ENCODE data around the gene PLXNA2.

Gene PLXNA2

DNA sequence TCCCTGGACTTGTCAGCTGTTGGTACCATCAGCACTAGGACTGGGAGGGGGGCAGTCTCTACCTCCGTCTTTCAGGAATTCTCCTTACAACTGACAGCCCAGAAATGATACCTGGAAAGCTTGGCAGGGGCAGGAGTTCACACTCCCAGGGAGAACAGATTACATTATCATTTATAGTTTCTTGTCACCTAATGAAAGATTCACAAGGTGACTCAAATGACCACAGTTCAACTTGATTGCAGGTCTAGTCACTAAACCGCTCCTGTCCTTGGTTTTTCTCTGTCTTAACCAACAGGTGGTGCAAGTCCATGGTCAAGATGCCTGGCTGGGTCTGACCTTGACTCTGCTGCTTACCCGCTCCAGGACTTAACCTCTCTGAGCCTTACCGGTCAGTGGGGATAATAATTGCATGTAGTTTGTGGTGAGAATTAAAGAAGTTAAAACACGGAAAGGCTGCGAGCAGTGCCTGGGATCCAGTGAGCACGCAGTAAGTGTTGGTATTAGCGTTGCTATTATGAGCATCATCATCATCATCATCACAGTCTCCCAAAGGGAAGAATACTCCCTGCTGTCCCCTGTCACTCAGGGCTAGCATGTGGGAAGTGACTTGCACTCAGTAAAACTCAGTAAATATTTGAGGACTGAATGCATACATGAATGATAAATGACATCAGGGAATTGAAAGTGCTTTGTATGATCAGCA is 207.9 kb downstream of the PLXNA2 start:
- Mint-ChIP-seq H3K9me3 (no peaks in the 10 kb centered on the region), H3K4me3 (no peak overlapping the region), H3K27ac (no peak overlapping the region), H3K4me1 (ENCODE audit: low read depth in 2 of 2) (no peaks in the 10 kb centered on the region), H3K36me3 (ENCODE audit: insufficient read depth) (no peaks in the 10 kb centered on the region), H3K27me3 (peaks cover 15 to 32% of the 10 kb centered on the region in 2 donors)
- no peak for ATAC-seq (replicated peaks)
- no peak for DNase-seq

DNA sequence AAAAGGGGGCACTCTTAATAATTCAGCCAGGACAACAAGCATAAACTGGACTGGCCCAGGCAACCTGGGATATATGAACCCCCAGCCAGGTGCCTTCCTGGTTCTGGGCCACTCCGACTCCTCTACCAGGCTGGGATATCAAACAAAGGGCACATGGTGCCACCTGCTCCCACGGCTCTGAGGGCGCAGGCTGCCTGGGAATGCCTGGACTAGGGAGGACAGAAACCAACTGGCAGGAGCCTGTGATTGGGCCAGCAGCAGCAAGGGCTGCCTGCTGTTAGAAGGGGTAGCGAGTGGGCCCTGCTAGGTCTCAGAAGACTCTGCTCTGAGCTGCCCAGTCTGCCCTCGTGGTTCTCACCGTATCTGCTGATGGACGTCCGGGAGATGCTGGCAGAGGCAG is 210.0 kb downstream of the PLXNA2 start:
- no peaks in the 10 kb centered on the region for H3K4me1 Mint-ChIP-seq (ENCODE audit: low read depth in 2 of 2)
- no peak overlapping the region for H3K27ac Mint-ChIP-seq
- no peak for ATAC-seq (replicated peaks)

DNA sequence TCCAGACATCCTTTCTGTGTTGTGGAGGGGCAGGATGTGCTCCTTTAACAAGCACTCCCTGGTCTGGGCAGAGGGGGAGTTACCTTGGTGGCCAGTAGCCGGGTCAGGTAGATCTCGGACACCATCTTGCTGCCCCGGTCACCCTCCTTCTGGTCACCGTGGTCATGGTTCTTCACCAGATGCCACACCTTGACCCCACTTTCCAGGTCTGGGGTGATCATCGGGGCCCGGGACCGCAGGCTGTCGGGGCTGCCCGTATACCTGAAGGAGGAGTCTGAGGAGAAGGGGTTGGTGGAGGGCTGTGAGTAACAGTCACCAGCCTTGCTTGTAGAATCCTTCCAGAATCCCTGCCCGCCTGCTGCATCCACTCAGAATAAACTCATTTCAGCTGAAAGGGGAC is 210.9 kb downstream of the PLXNA2 start:
- no peak overlapping the region for H3K4me3 Mint-ChIP-seq
- no peaks in the 10 kb centered on the region for H3K36me3 Mint-ChIP-seq (ENCODE audit: insufficient read depth)
- no peak overlapping the region for H3K27ac Mint-ChIP-seq
- H3K9me3 Mint-ChIP-seq, result no peaks in the 10 kb centered on the region
- no peak for DNase-seq
- H3K4me1 Mint-ChIP-seq (ENCODE audit: low read depth in 2 of 2), result no peaks in the 10 kb centered on the region
- no peak for ATAC-seq (replicated peaks)
- H3K27me3 Mint-ChIP-seq, result peaks cover 23 to 58% of the 10 kb centered on the region in 2 donors

More for the DNA sequence above, 210.0 kb downstream of the PLXNA2 start:
- no peak for DNase-seq
- Mint-ChIP-seq H3K27me3 (peaks cover 23 to 50% of the 10 kb centered on the region in 2 donors), H3K9me3 (no peaks in the 10 kb centered on the region), H3K4me3 (no peak overlapping the region), H3K36me3 (ENCODE audit: insufficient read depth) (no peaks in the 10 kb centered on the region)

DNA sequence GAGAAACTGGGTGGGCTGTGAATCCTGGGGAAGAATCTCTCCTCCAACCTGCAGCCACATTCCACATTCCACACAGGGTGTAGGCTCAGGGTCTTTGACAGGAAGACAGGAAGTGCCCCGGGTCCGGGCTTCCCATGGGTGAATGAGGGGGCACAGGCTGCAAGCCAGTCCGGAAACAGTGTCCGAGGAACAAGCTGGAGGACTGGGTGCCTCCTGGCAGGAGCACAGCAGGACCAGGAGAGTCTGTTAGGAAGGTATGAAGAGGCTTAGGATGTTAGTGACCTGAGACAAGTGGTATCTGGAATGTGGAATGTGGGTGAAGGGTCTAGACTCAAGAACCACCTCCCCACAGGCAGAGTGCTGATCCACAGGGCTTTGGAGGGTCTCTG is 212.3 kb downstream of the PLXNA2 start:
- DNase-seq, result no peak
- Mint-ChIP-seq H3K27me3 (peaks cover 23 to 57% of the 10 kb centered on the region in 2 donors), H3K4me1 (ENCODE audit: low read depth in 2 of 2) (no peaks in the 10 kb centered on the region), H3K4me3 (no peak overlapping the region), H3K27ac (no peak overlapping the region), H3K36me3 (ENCODE audit: insufficient read depth) (no peaks in the 10 kb centered on the region), H3K9me3 (no peaks in the 10 kb centered on the region)
- ATAC-seq (replicated peaks), result no peak

DNA sequence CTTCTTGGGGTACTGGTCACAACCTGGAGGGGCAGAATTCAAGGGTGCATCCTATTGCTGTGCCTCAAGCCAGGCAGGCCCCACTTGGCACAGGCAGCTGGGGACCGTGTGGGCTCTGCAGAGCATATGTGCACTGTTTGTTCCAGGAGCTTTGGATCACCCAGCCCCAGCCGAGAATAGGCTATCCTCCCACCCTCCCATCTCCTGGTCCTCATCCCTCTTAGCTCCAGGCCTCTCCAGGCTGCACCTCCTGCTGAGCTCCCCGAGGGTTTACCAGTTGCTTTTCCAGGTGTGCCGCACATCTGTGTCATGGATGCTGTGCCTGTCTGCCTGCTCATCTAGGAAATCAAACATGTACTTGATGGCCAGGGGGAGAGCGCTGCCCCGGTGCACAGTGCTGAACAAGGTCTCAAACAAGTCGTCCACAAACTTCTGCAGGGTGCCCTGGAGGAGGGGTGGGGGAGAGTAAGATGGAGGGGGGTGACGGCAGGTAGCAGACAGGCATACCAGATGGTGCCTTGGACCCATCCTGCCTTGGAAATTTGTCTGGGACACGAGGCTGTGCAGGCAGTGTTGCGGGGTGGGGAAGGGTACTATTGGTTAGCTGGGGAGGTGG is 212.8 kb downstream of the PLXNA2 start:
- Mint-ChIP-seq H3K36me3 (ENCODE audit: insufficient read depth) (no peaks in the 10 kb centered on the region), H3K4me3 (no peak overlapping the region), H3K27ac (no peak overlapping the region), H3K4me1 (ENCODE audit: low read depth in 2 of 2) (no peaks in the 10 kb centered on the region), H3K27me3 (peaks cover 23 to 55% of the 10 kb centered on the region in 2 donors), H3K9me3 (no peaks in the 10 kb centered on the region)
- no peak for DNase-seq
- ATAC-seq (replicated peaks), result no peak

DNA sequence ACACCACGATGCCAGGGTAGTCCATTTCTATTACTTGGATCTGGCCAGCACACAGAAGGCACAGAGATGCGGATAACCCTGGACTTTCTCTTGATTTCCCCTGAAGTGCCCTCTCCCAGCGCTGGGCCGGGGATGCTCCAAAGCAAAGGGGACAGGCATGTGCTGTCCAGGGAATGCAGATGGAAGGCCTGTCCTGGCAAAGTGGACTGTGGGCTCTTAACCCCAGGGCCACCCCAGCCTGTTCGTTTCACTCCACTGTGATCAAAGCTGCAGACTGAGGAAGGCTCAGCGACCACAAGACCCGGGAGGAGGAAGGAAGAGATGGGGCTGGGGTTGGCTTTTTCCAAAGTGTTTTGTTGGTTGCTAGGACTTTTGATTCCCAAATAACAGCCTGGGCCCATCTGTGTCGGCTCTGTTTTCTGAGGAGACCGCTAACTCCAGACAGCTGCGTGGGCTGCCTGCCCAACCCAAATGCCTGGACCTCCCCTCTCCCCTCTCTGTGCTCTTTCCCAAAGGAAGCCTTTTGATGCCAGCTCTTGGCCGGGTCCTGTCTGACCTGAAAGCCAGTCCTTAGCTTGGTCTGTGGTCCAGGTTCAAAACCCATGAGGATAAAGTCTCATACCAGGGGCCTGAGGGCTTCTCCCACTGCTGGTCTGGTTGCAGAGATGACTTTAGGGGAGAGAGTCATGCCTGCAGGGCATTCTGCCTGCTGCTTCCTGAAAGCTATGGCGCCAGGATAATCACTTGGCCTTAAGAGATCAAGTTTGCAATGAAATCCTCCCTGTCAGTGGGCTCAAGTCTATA is 213.7 kb downstream of the PLXNA2 start:
- DNase-seq, result no peak
- no peak overlapping the region for H3K4me3 Mint-ChIP-seq
- no peak overlapping the region for H3K27ac Mint-ChIP-seq
- H3K36me3 Mint-ChIP-seq (ENCODE audit: insufficient read depth), result no peaks in the 10 kb centered on the region
- no peak for ATAC-seq (replicated peaks)
- no peaks in the 10 kb centered on the region for H3K9me3 Mint-ChIP-seq
- H3K4me1 Mint-ChIP-seq (ENCODE audit: low read depth in 2 of 2), result no peaks in the 10 kb centered on the region
- peaks cover 23 to 58% of the 10 kb centered on the region in 2 donors for H3K27me3 Mint-ChIP-seq

DNA sequence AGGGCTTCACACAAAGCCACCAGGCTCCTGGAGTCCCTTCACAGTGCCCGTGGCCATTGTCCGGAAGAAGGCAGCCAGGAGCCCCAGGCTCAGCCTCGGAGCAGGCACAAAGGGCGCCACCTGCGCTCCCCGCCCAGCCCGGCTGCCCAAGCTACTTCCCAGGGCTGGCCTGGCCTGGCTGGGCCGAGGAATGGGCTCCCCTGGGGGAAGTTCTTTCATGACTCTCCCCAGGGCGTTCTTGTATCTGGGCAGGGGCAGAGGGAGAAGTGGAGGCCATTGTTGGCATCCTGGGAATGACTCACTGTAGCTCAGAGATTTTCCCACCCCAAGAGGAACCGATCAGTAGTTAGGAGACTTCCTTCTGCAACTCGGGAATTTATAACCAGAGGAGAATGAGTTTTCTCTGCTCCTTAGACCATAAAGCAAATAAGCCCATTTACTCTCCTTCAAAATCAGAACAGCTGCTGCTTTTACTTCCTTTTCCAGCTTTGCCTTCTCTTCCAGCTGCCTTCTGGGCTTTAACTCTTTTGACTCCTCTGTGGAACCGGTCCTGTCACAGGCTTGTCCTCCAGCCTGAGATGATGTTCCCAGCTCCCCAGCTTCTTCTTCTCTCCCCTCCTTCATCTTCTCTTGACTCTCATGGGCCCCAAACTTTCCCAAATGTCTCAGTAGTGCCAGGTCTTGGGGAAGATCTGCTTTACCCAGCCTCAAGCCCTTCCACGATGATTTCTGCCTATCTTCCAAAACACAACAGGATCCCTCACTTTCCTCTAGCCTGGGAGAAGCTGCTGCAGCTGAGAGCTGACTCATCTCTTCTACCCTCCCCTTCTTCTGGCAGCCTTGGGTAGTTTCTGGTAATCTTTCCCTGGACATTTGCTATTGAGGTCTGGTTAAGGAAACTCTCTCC is 214.6 kb downstream of the PLXNA2 start:
- ATAC-seq (replicated peaks), result no peak
- Mint-ChIP-seq H3K4me3 (no peak overlapping the region), H3K36me3 (ENCODE audit: insufficient read depth) (no peaks in the 10 kb centered on the region), H3K27me3 (peaks cover 23 to 67% of the 10 kb centered on the region in 2 donors), H3K4me1 (ENCODE audit: low read depth in 2 of 2) (no peaks in the 10 kb centered on the region), H3K9me3 (no peaks in the 10 kb centered on the region), H3K27ac (no peak overlapping the region)
- DNase-seq, result no peak

DNA sequence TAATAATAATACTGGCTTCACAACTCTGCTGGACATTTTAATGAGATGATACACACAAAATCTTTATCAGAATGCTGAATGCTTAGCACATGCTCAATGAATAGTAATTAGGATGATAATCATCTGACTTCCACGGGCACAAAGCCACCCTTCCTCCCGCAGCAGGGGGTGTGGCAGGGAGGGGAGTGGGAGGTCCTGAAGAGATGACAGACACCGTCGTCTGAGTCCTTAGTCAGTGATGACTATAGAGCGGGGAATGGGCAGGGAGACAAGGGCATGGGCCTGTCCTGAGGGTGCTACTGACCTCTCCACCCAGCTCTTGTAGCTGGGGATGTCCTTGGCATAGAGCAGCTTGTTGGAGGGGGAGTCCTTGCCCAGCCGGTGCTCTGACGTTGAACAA is 215.7 kb downstream of the PLXNA2 start:
- no peaks in the 10 kb centered on the region for H3K9me3 Mint-ChIP-seq
- H3K36me3 Mint-ChIP-seq (ENCODE audit: insufficient read depth), result no peaks in the 10 kb centered on the region
- ATAC-seq (replicated peaks) (no peak), DNase-seq (no peak)
- H3K4me1 Mint-ChIP-seq (ENCODE audit: low read depth in 2 of 2), result no peaks in the 10 kb centered on the region
- no peak overlapping the region for H3K27ac Mint-ChIP-seq
- H3K27me3 Mint-ChIP-seq, result peaks cover 20 to 69% of the 10 kb centered on the region in 2 donors
- H3K4me3 Mint-ChIP-seq, result no peak overlapping the region

DNA sequence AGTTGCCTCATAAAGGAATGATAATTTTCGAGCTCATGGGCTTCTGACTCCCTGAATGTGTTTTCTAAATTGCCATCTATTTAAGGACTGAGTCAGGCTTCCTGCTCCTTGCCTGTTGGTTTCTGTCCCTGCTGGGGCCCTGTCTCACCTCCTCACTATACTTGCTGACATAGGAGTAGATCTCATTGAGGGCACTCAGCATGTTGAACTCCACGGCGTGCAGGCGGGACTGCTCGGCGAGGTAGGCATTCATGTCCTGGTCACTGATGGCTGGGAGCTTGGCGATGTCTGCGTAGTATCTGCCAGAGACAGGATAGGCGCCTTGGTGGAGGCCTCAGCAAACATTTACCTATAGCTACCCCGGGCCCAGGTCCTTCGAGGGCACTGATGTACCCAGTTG is 216.3 kb downstream of the PLXNA2 start:
- Mint-ChIP-seq H3K4me3 (no peak overlapping the region), H3K27me3 (peaks cover 18 to 69% of the 10 kb centered on the region in 2 donors)
- no peak for ATAC-seq (replicated peaks)

DNA sequence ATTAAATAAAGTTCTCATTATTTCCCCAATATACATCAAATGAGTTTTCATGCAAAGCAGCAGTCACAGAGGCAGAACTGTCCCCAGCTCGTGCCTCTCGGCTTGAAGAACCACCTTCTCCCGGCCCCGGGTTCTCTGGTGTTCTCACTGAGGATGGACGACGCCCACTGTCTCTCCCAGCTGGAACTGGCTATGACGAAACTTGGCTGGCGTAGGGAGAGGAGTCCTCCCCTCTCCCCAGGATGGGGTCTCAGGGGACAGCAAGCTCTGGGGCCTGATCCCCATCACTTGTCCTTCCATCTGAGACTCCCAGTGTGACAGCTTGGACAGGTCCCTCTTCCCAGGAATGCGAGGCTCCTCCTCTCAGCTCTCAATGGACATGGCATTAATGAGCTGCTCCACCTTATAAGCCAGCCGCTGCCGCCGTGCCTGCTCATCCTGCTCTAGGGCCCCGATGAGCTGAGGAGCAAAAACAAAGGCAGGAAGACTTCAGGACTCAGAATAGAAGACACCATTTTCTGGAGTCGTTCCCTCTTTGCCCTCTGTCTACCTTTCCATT is 217.2 kb downstream of the PLXNA2 start:
- Mint-ChIP-seq H3K4me3 (no peak overlapping the region), H3K36me3 (ENCODE audit: insufficient read depth) (peaks cover under 1% of the 10 kb centered on the region), H3K4me1 (ENCODE audit: low read depth in 2 of 2) (no peaks in the 10 kb centered on the region), H3K9me3 (no peaks in the 10 kb centered on the region), H3K27ac (no peak overlapping the region), H3K27me3 (peaks cover 15 to 61% of the 10 kb centered on the region in 2 donors)
- ATAC-seq (replicated peaks) (no peak), DNase-seq (no peak)

More for the DNA sequence above, 216.3 kb downstream of the PLXNA2 start:
- Mint-ChIP-seq H3K4me1 (ENCODE audit: low read depth in 2 of 2) (no peaks in the 10 kb centered on the region), H3K36me3 (ENCODE audit: insufficient read depth) (no peaks in the 10 kb centered on the region), H3K9me3 (no peaks in the 10 kb centered on the region), H3K27ac (no peak overlapping the region)
- no peak for DNase-seq

DNA sequence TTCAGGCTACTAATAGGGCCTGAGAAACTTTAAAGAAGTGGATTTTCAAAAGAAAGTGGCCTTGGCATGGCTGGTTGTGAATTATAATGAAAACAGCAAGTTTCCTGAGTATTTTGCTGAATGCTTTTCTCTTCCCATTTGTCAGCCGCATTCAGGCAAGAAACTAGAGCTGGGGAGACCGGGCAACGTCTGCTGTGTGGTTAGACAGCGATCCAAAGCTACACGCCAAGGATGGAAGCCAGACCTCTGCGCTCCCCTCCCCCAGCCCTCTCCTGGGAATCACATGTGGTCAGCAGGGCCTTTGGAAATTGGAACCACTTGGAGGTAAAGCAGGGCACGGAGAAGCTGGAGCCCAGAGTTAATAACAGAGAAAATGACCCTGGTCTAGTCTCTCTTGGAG is 219.2 kb downstream of the PLXNA2 start:
- ATAC-seq (replicated peaks), result no peak
- H3K27me3 Mint-ChIP-seq, result peaks cover 4 to 42% of the 10 kb centered on the region in 2 donors
- H3K27ac Mint-ChIP-seq, result no peak overlapping the region
- no peaks in the 10 kb centered on the region for H3K9me3 Mint-ChIP-seq
- H3K36me3 Mint-ChIP-seq (ENCODE audit: insufficient read depth), result peaks cover 5% of the 10 kb centered on the region
- DNase-seq, result no peak
- no peaks in the 10 kb centered on the region for H3K4me1 Mint-ChIP-seq (ENCODE audit: low read depth in 2 of 2)
- no peak overlapping the region for H3K4me3 Mint-ChIP-seq

DNA sequence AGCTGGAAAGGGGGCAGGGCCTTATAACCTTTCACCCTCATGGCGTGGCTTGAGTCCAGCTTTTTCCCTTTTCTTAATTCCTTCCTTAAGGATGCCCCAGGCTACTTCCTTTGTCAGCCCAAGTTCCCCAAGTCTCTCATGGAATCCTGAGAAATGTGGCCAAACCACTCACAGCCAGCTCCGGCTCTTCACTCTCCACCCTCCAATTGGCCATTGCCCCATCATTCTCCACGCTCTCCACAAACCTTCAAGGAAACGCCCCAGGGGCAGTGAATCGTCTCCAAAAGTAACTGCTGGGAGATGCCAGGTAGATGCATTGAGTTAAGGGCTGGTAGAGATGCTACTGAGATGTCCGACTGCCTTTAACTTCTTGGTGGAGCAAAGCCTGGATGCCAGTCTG is 219.8 kb downstream of the PLXNA2 start:
- Mint-ChIP-seq H3K9me3 (no peaks in the 10 kb centered on the region), H3K27ac (no peak overlapping the region), H3K4me1 (ENCODE audit: low read depth in 2 of 2) (no peaks in the 10 kb centered on the region), H3K4me3 (no peak overlapping the region), H3K27me3 (peaks cover 0 to 37% of the 10 kb centered on the region in 2 donors), H3K36me3 (ENCODE audit: insufficient read depth) (peaks cover 5% of the 10 kb centered on the region)
- no peak for ATAC-seq (replicated peaks)
- no peak for DNase-seq

DNA sequence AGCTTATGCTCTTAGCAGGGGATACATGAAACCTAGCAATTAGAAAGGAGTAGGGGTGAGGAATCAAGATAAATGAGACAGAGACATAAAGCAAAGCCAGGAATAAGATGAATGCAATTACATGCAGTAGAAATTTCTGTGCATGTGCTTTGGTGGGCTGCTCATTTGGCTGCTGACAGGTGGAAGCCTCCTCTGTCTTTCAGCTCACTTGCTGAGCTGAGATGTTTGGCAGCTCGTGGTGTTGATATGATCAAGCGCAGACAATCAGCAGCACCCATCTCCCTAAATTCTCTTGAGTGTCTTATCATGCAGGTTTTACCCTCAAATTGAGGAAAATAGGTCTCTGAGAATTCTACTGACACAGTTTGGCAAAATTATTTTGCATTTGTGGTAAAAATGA is 224.9 kb downstream of the PLXNA2 start:
- peaks cover 8% of the 10 kb centered on the region for H3K36me3 Mint-ChIP-seq (ENCODE audit: insufficient read depth)
- peaks cover 24 to 46% of the 10 kb centered on the region in 2 donors for H3K27me3 Mint-ChIP-seq
- no peak for ATAC-seq (replicated peaks)
- no peak overlapping the region for H3K4me3 Mint-ChIP-seq
- no peaks in the 10 kb centered on the region for H3K4me1 Mint-ChIP-seq (ENCODE audit: low read depth in 2 of 2)
- no peak overlapping the region for H3K27ac Mint-ChIP-seq
- H3K9me3 Mint-ChIP-seq, result no peaks in the 10 kb centered on the region
- no peak for DNase-seq
